Endothelial cell (in vitro differentiated cells): ENCODE measurements around the gene ARHGAP1. TPM values are rescaled to one million over a fixed set of nuclear protein-coding genes. Genes with fewer than 3 reads are reported as not detected.

Experiments used
- DNase-seq: peaks from one replicate; pipeline ENCODE4 v3.0.0; 2021; ENCODE audit warnings: low spot score
- H3K27ac Mint-ChIP-seq: one replicate; pipeline ENCODE4 v1.8.0; 2021; ENCODE audit warnings: mixed read lengths, inconsistent platforms; ENCODE audit not compliant: unreplicated experiment
- H3K27me3 Mint-ChIP-seq: one replicate; pipeline ENCODE4 v1.8.0; 2021; ENCODE audit warnings: mild to moderate bottlenecking, moderate library complexity, mixed read lengths, inconsistent platforms; ENCODE audit not compliant: unreplicated experiment
- H3K36me3 Mint-ChIP-seq: one replicate; pipeline ENCODE4 v1.8.0; 2021; ENCODE audit warnings: mild to moderate bottlenecking, low read depth, mixed read lengths, inconsistent platforms; ENCODE audit not compliant: unreplicated experiment
- H3K4me1 Mint-ChIP-seq: one replicate; pipeline ENCODE4 v1.8.0; 2021; ENCODE audit warnings: mild to moderate bottlenecking, mixed read lengths, inconsistent platforms; ENCODE audit not compliant: unreplicated experiment
- H3K4me3 Mint-ChIP-seq: one replicate; pipeline ENCODE4 v1.8.0; 2021; ENCODE audit warnings: mild to moderate bottlenecking, mixed read lengths, inconsistent platforms; ENCODE audit not compliant: unreplicated experiment
- H3K9me3 Mint-ChIP-seq: one replicate; pipeline ENCODE4 v1.8.0; 2021; ENCODE audit warnings: mixed read lengths, inconsistent platforms; ENCODE audit not compliant: unreplicated experiment
- total RNA-seq: library from RNA; stranded (reverse); fragmentation: NEBNext Ultra II Directional; extraction: Animal tissue kit (Norgen Biotek cat#: 25700); gene quantifications from one replicate; pipeline ENCODE4 v1.2.1, GENCODE V29; 2021; ENCODE audit not compliant: unreplicated experiment
- TF ChIP-seq, protein P1 (sequence below): fragments of 200-600 bp; sonication (generic); IDR thresholded peaks from one replicate; pipeline ENCODE4 v1.5.0; 2021; ENCODE audit warnings: antibody characterized with exemption; ENCODE audit not compliant: unreplicated experiment

The ARHGAP1 gene
- total RNA-seq, 1 donor from 2014 or later: 69.5 TPM

DNA sequence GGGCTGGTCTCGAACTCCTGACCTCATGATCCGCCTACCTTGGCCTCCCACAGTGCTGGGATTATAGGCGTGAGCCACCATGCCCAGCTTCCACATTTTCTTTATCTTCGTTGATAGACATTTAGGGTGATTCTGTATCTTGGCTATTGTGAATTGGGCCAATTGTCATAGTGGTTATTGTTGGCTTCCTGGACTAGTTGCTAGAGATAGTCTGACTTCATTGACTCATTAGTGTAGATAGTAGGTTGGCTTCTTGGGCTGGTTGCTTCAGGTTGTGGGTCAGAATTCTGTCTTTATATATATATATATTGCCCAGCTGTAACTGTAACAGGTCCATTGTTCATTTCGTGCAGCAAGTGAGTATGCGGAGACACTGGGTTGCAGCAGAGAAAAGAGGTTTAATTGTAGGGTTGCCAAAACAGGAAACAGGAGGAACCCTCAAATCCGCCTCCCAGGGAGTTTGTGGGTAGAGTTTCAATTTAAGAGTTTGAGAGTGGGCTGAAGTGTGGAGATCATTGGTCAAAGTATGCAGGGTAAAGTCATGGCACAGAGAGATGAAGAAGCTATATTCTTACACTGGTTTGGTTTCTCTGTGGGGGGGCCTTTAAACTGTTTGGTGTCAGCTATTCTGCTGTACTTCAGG, 61.1 kb downstream of the ARHGAP1 start:
- peaks cover 2% of the 10 kb centered on the region for H3K27me3 Mint-ChIP-seq
- no peak for DNase-seq
- H3K27ac Mint-ChIP-seq: no peak overlapping the region
- no peaks in the 10 kb centered on the region for H3K9me3 Mint-ChIP-seq
- TF ChIP-seq, protein P1, sequence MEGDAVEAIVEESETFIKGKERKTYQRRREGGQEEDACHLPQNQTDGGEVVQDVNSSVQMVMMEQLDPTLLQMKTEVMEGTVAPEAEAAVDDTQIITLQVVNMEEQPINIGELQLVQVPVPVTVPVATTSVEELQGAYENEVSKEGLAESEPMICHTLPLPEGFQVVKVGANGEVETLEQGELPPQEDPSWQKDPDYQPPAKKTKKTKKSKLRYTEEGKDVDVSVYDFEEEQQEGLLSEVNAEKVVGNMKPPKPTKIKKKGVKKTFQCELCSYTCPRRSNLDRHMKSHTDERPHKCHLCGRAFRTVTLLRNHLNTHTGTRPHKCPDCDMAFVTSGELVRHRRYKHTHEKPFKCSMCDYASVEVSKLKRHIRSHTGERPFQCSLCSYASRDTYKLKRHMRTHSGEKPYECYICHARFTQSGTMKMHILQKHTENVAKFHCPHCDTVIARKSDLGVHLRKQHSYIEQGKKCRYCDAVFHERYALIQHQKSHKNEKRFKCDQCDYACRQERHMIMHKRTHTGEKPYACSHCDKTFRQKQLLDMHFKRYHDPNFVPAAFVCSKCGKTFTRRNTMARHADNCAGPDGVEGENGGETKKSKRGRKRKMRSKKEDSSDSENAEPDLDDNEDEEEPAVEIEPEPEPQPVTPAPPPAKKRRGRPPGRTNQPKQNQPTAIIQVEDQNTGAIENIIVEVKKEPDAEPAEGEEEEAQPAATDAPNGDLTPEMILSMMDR: no peak
- peaks cover 24% of the 10 kb centered on the region for H3K36me3 Mint-ChIP-seq
- H3K4me3 Mint-ChIP-seq: peak overlapping the region; percentile 73
- no peaks in the 10 kb centered on the region for H3K4me1 Mint-ChIP-seq

DNA sequence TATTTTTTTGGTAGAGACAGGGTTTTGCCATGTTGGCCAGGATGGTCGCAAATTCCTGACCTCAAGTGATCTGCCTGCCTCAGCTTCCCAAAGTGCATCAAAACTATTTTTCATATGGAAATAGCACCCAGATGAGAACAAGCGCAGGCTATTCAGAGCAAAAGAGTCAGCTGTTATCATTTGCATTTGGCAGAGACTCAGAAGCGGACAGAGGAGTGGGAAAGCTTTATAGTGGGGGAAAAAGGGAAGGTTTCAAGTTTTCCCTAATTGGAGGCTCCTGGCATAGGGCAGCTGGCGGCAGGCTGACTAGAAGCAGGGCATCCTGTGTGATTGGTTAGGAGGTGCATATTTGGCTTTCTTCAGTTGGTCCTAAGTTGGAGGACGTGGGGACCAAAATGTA, 62.9 kb downstream of the ARHGAP1 start:
- Mint-ChIP-seq H3K9me3 (no peaks in the 10 kb centered on the region), H3K36me3 (peaks cover 17% of the 10 kb centered on the region), H3K4me1 (no peaks in the 10 kb centered on the region), H3K4me3 (no peak overlapping the region), H3K27me3 (peaks cover 2% of the 10 kb centered on the region), H3K27ac (no peak overlapping the region)
- TF ChIP-seq, protein P1: no peak
- DNase-seq: no peak

DNA sequence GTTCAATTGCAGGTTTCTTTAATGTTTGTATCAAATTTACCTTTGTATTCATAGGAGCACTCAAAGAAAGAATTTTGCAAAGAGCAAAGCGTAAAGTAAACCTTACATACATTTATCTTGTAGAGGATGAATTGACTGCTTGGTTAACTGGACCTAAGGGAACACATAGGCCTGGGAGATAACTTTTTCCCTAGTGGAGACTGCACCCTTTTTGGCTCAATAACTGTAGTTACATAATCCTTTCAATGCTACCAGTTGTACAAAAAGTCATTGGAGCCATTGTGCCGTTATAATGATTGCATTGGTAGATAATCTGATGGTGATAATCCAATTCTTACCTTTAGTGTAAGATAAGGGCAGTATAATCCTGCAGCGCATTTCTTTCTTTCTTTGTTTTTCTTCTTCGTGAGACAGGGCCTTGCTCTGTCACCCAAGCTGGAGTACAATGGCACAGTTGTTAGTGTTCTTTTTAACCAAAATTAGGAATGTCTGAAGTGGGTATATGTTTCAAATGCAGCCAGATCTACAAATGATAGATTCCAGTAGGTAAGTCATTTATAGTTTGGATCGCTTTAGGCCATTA, 64.8 kb downstream of the ARHGAP1 start:
- TF ChIP-seq, protein P1: no peak
- Mint-ChIP-seq H3K9me3 (no peaks in the 10 kb centered on the region), H3K27ac (no peak overlapping the region), H3K36me3 (peaks cover 11% of the 10 kb centered on the region), H3K27me3 (peaks cover 2% of the 10 kb centered on the region), H3K4me1 (no peaks in the 10 kb centered on the region), H3K4me3 (no peak overlapping the region)
- no peak for DNase-seq

DNA sequence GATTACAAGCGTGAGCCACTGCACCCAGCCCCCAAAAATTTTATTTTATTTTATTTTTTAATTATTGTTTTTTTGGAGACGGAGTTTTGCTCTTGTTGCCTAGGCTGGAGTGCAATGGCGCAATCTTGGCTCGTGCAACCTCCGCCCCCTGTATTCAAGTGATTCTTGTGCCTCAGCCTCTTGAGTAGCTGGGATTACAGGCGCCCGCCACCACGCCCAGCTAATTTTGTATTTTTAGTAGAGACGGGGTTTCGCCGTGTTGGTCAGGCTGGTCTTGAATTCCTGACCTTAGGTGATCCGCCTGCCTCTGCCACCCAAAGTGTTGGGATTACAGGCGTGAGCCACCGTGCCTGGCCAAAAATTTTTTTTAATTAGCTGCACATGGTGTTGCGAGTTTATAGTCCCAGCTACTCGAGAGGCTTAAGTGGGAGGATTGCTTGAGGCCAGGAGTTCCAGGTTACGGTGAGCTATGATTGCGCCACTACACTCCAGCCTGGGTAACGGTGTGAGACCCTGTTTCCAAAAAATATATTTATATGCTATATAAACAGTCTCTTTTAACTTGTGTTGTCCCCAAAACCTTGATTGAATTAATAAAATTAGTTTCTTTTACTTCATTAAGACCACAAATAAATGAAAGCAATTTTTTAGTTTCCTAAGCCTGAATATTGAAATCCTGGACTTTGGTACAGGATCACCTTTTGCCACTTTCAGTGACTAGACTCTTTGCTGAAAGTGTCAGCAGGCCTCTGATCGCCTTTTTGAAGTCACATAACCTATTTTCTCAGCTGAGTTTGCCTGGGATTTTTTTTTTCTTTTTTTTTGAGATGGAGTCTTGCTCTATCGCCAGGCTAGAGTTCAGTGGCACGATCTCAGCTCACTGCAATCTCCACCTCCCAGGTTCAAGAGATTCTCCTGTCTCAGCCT, 66.9 kb downstream of the ARHGAP1 start:
- Mint-ChIP-seq H3K4me1 (no peaks in the 10 kb centered on the region), H3K27ac (no peak overlapping the region), H3K4me3 (no peak overlapping the region), H3K27me3 (no peaks in the 10 kb centered on the region), H3K36me3 (peaks cover 3% of the 10 kb centered on the region), H3K9me3 (no peaks in the 10 kb centered on the region)
- DNase-seq: no peak
- TF ChIP-seq, protein P1: no peak
